NB4 (cell line): ENCODE data around the gene CLCN7.

Experiments used
- POLR2A ChIP-seq: IDR thresholded peaks from 2 replicates; pipeline ENCODE4 v1.6.1; 2011; ENCODE audit warnings: mild to moderate bottlenecking; ENCODE audit not compliant: insufficient read length; ENCODE audit errors: extremely low read depth
- TF ChIP-seq, protein P1 (sequence below): IDR thresholded peaks from one replicate; pipeline ENCODE4 v1.5.1; 2012; ENCODE audit warnings: low read depth, low read length

- TF ChIP-seq, protein P1, sequence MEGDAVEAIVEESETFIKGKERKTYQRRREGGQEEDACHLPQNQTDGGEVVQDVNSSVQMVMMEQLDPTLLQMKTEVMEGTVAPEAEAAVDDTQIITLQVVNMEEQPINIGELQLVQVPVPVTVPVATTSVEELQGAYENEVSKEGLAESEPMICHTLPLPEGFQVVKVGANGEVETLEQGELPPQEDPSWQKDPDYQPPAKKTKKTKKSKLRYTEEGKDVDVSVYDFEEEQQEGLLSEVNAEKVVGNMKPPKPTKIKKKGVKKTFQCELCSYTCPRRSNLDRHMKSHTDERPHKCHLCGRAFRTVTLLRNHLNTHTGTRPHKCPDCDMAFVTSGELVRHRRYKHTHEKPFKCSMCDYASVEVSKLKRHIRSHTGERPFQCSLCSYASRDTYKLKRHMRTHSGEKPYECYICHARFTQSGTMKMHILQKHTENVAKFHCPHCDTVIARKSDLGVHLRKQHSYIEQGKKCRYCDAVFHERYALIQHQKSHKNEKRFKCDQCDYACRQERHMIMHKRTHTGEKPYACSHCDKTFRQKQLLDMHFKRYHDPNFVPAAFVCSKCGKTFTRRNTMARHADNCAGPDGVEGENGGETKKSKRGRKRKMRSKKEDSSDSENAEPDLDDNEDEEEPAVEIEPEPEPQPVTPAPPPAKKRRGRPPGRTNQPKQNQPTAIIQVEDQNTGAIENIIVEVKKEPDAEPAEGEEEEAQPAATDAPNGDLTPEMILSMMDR = no peak
- TF ChIP-seq POLR2A = no peak
These were observed 36.4 kb downstream of the CLCN7 start for GRCh38 chr16:1438229-1439057.
